Erythroblast (primary cell): ENCODE results near the gene KANSL2.
"Not testable (repeated sequence)": the region's sequence is repeated elsewhere in the genome, so short reads cannot be mapped to it uniquely, and the experiment has no call there.

Source experiments
- DNase-seq, 2 experiments: peaks; one replicate each; lab custom pipeline; 2025; lab: John Stamatoyannopoulos, UW
- GATA1 ChIP-seq: IDR thresholded peaks from 2 replicates; pipeline ENCODE4 v1.6.1; 2011; ENCODE audit warnings: low read depth, mild to moderate bottlenecking, control low read depth, low read length, moderate library complexity
- POLR2A ChIP-seq: IDR thresholded peaks from 2 replicates; pipeline ENCODE4 v1.6.1; 2011; ENCODE audit warnings: mild to moderate bottlenecking, low read length

Gene KANSL2

GRCh38 chr12:48691826-48692487 lies 9.9 kb upstream of the KANSL2 start:
- no peak for DNase-seq
- no peak for TF ChIP-seq GATA1
- TF ChIP-seq POLR2A, result no peak

DNA sequence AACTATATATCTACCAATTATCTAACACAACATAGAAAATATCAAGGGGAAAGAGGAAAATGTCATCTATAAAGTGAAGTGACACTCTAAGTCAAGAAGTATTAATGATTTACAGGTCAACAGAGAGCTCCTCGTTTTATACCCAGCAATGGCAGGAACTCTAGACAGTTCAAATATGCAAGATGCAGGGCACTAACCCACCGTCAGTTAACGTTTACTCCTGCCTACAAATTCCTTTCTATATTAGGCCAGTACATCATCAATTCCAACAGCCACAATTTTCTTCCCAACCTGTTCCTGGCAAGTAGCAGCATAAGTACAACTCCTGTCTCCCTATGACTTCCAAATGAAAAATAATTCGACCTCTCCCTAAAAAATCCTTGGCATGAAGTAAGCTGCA lies 9.0 kb upstream of the KANSL2 start:
- TF ChIP-seq GATA1, result no peak
- TF ChIP-seq POLR2A, result no peak
- no peak for DNase-seq

GRCh38 chr12:48690436-48690835 lies 8.4 kb upstream of the KANSL2 start:
- no peak for DNase-seq
- TF ChIP-seq GATA1, result no peak
- TF ChIP-seq POLR2A, result no peak

- TF ChIP-seq POLR2A (no peak), GATA1 (no peak)
- no peak for DNase-seq
Measured at GRCh38 chr12:48688836-48689235, 6.8 kb upstream of the KANSL2 start.

GRCh38 chr12:48687592-48687991 lies 5.6 kb upstream of the KANSL2 start:
- DNase-seq, result peak; percentile 19 to 52
- TF ChIP-seq GATA1 (no peak), POLR2A (no peak)

GRCh38 chr12:48686615-48687334 lies 4.7 kb upstream of the KANSL2 start:
- peak; percentile 24 to 70 for DNase-seq
- no peak for TF ChIP-seq GATA1
- TF ChIP-seq POLR2A, result no peak

- TF ChIP-seq GATA1 (no peak), POLR2A (no peak)
- no peak for DNase-seq
Measured at GRCh38 chr12:48686037-48686595, 4.1 kb upstream of the KANSL2 start.

DNA sequence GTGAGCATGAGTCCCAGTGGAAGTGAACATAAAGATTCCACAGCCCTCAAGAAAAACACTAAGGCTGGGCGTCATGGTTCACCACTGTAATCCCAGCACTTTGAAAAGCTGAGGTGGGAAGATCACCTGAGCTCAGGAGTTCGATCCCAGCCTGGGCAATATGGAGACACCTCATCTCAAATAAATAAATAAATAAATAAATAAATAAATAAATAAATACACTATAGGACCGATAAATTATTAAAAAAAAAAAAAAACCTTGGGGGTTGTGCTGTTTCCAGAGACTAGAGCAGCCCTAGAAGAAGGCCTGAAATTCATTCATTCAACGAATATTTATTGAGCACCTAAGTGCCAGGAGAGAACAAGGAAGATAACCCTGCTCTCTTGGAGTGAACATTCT lies 1.5 kb upstream of the KANSL2 start:
- TF ChIP-seq GATA1 (no peak), POLR2A (no peak)
- DNase-seq, result no peak

GRCh38 chr12:48682927-48683326 lies 889 bp upstream of the KANSL2 start:
- DNase-seq, result no peak
- TF ChIP-seq POLR2A, result no peak

DNA sequence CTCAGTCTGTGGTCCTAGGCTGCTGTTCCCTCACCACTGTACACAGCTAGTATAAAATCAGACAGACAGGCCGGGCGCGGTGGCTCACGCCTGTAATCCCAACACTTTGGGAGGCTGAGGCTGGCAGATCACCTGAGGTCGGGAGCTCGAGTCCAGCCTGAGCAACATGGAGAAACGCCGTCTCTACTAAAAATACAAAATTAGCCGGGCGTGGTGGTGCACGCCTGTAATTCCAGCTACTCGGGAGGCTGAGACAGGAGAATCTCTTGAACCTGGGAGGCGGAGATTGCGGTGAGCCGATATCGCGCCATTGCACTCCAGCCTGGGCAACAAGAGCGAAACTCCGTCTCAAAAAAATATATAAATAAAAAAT lies 481 bp upstream of the KANSL2 start:
- not testable (repeated sequence) for DNase-seq

DNA sequence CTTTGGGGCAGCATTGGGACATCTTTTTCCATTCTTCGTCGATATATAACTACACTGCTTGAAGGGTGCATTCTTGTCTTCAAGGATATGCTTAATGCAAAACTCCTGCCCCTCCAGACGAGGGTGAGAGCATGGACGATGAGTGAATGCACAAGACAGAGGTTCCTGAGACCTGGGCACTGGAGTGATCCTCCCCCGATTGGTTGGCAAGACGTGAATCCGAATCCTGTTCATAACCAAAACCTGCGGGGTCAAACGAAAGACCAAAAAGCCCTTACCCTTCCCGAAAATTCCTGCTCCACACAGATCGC lies 684 bp downstream of the KANSL2 start:
- DNase-seq, result no peak
- TF ChIP-seq GATA1 (no peak), POLR2A (no peak)

GRCh38 chr12:48680861-48681260 lies 1.2 kb downstream of the KANSL2 start:
- no peak for DNase-seq
- TF ChIP-seq POLR2A, result no peak
- no peak for TF ChIP-seq GATA1

GRCh38 chr12:48678551-48679185 lies 3.4 kb downstream of the KANSL2 start:
- TF ChIP-seq GATA1, result no peak
- TF ChIP-seq POLR2A, result no peak
- no peak for DNase-seq

GRCh38 chr12:48671231-48671856 lies 10.7 kb downstream of the KANSL2 start:
- DNase-seq, result no peak
- TF ChIP-seq GATA1 (no peak), POLR2A (no peak)
